Globus pallidus (tissue), 1 donor: ENCODE results near the gene ZDHHC8.
A peak's percentile ranks its signal among the peaks of the same experiment; 100 is the strongest.

Source experiments
- DNase-seq: peaks from one replicate; pipeline ENCODE4 v3.0.0-alpha.2; 2015; ENCODE audit warnings: low spot score

ZDHHC8 gene

GRCh38 chr22:20113551-20114310, 17.9 kb upstream of the ZDHHC8 start:
- DNase-seq = no peak

GRCh38 chr22:20114506-20115475, 16.8 kb upstream of the ZDHHC8 start:
- DNase-seq = no peak

GRCh38 chr22:20115691-20116375, 15.8 kb upstream of the ZDHHC8 start, which contains the start of gene RANBP1:
RANBP1 (plus strand) TSS chr22:20116104; CDS start chr22:20116185, 81 bp downstream.
- no peak for DNase-seq

GRCh38 chr22:20116376-20116950, 15.1 kb upstream of the ZDHHC8 start:
- DNase-seq = no peak

- peak; percentile 95 for DNase-seq
These were observed 14.5 kb upstream of the ZDHHC8 start, which contains the start of gene TRMT2A for GRCh38 chr22:20116951-20117632. TRMT2A (minus strand) TSS chr22:20117226; CDS start chr22:20116906, 320 bp downstream.

- DNase-seq = no peak
These were observed 13.8 kb upstream of the ZDHHC8 start for GRCh38 chr22:20117633-20118299.

GRCh38 chr22:20118300-20119020, 13.1 kb upstream of the ZDHHC8 start:
- DNase-seq = no peak

- no peak for DNase-seq
These were observed 9.7 kb upstream of the ZDHHC8 start for GRCh38 chr22:20121856-20122415.

- no peak for DNase-seq
These were observed 8.1 kb upstream of the ZDHHC8 start for GRCh38 chr22:20123366-20124082.

GRCh38 chr22:20124083-20124787, 7.4 kb upstream of the ZDHHC8 start:
- DNase-seq = no peak

GRCh38 chr22:20125201-20126174, 6.1 kb upstream of the ZDHHC8 start:
- no peak for DNase-seq

- no peak for DNase-seq
These were observed 5.1 kb upstream of the ZDHHC8 start for GRCh38 chr22:20126284-20127029.

- DNase-seq = no peak
These were observed 4.2 kb upstream of the ZDHHC8 start for GRCh38 chr22:20127318-20127868.

GRCh38 chr22:20127869-20128618, 3.6 kb upstream of the ZDHHC8 start:
- DNase-seq = no peak

GRCh38 chr22:20128619-20128901, 3.0 kb upstream of the ZDHHC8 start:
- no peak for DNase-seq
